Fibroblast of lung (primary cell): ENCODE measurements around the gene TRERF1.

Experiments used
- EZH2 ChIP-seq: IDR thresholded peaks from 2 replicates; pipeline ENCODE4 v1.5.1; 2012; ENCODE audit warnings: low read length, control low read depth, mild to moderate bottlenecking; ENCODE audit errors: missing control alignments
- TF ChIP-seq, protein P1 (sequence below), 2 donors: IDR thresholded peaks in 1 of 2; conservative IDR thresholded peaks in 1 of 2; 1 replicate in 1 of 2; 2 replicates in 1 of 2; pipeline ENCODE4 v1.5.1; 2011 to 2012; ENCODE audit warnings: low read length in 2 of 2, control low read depth in 1 of 2, inconsistent platforms in 1 of 2, low read depth in 1 of 2, mild to moderate bottlenecking in 1 of 2

DNA sequence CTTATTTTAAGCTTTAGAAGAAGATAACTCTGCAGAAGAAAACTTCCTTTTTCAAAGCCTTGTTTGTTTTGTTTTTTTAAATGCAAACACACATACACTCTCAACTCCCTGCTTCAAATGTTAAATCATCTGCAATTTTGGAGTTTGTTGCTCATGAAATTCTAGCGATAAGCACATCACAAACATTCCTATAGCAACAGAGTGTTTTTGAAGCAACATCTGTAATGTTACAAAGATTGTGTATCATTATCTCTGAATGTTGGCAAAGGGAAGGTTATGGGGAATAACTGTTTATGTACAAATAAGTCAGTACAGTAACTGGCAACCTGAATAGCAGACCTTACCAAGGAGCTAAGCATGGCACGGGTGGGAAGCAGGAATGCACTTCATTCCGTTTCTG is 149.3 kb downstream of the TRERF1 start:
- no peak for TF ChIP-seq EZH2
- TF ChIP-seq, protein P1, sequence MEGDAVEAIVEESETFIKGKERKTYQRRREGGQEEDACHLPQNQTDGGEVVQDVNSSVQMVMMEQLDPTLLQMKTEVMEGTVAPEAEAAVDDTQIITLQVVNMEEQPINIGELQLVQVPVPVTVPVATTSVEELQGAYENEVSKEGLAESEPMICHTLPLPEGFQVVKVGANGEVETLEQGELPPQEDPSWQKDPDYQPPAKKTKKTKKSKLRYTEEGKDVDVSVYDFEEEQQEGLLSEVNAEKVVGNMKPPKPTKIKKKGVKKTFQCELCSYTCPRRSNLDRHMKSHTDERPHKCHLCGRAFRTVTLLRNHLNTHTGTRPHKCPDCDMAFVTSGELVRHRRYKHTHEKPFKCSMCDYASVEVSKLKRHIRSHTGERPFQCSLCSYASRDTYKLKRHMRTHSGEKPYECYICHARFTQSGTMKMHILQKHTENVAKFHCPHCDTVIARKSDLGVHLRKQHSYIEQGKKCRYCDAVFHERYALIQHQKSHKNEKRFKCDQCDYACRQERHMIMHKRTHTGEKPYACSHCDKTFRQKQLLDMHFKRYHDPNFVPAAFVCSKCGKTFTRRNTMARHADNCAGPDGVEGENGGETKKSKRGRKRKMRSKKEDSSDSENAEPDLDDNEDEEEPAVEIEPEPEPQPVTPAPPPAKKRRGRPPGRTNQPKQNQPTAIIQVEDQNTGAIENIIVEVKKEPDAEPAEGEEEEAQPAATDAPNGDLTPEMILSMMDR (conservative IDR thresholded peaks at IDR 0.05 in 1 of 2, IDR thresholded peaks at IDR 0.05 in 1 of 2; ENCODE audit: low read depth in 1 of 2, low read length in 2 of 2) = no peak
